ENCODE results near the gene DOCK6. TPM values are rescaled to one million over a fixed set of nuclear protein-coding genes. Genes with fewer than 3 reads are reported as not detected.

Gene DOCK6
- total and polyA plus RNA-seq, 9 donors: 12.8 to 60.0 (median 31.4) TPM

DNA sequence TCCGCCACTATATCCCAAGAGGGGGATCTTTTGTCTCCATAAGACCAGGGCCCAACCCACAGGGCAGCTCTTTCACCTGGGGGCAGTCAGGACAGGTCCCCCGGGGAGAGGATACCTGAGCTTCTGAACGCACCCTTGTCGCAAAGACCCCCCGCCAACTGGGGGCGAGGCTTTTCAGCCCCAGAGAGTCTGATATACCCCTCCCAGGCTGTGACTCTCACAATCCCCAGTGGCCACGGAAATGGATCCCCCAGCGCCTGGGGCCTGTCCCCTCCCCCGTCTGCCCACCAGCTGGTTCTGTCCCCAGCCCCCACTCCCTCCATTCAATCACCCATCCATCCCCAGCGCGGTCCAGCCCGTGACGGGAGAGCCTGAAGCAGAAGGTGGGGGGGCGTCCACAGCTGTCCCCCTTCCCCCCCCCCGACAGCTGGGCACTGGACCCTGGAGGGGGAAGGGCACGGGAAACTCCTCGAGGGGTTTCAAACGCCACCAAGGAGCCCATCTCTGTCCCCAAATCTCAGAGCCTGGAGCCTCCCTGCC is 823 bp downstream of the DOCK6 start:
- H3K27ac ChIP-seq: peak overlapping the region; percentile 41 to 68

DNA sequence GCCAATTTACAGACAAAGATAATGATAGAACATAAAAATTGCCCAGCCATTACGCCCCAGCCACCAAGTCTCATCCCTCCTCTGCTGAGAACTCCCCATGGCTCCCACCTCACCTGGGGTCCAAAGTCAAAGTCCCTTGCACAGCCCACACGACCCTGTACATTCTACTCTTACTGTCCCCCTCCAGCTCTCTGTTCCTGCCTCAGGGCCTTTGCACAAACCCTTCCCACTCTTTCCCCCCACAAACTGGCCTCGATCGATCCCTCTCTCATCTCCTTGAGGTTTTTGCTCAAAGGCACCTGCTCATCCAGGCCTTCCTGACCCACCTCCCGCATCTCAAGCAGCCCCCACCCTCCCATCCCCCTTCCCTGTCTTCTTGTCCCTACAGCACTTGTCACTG is 1.3 kb downstream of the DOCK6 start:
- TF ChIP-seq CTCF (IDR thresholded peaks at IDR 0.05) (no peak), POLR2A (IDR thresholded peaks at IDR 0.05) (no peak), EP300 (IDR thresholded peaks at IDR 0.05) (no peak)
- H3K4me1 ChIP-seq (ENCODE audit: insufficient read depth): peaks cover 3% of the 10 kb centered on the region
- H3K27me3 ChIP-seq: no peaks in the 10 kb centered on the region
- no peak for DNase-seq
- peak overlapping the region in 1 of 2 donors; percentile 41 for H3K27ac ChIP-seq
- no peak overlapping the region for H3K4me3 ChIP-seq
- H3K9me3 ChIP-seq: no peaks in the 10 kb centered on the region
- 84 to 87% (median 84%) methylated on average over 5 of the region's 5 CpGs for WGBS, 3 donors
- intact Hi-C loops (cut with DNase I): no loop called here
- no peaks in the 10 kb centered on the region for H3K36me3 ChIP-seq

More for the DNA sequence above, 823 bp downstream of the DOCK6 start:
- no peak for TF ChIP-seq POLR2A (IDR thresholded peaks at IDR 0.05)
- no peak for TF ChIP-seq CTCF (IDR thresholded peaks at IDR 0.05)
- no peak for TF ChIP-seq EP300 (IDR thresholded peaks at IDR 0.05)
- Histone ChIP-seq H3K27me3 (no peaks in the 10 kb centered on the region), H3K4me3 (peak overlapping the region; percentile 91), H3K4me1 (ENCODE audit: insufficient read depth) (no peaks in the 10 kb centered on the region), H3K9me3 (no peaks in the 10 kb centered on the region), H3K36me3 (no peaks in the 10 kb centered on the region)
- peak in 4 of 5 donors; percentile 52 to 64 (median 56) for DNase-seq
- 19 to 23% (median 21%) methylated on average over 16 to 18 of the region's 18 CpGs for WGBS, 3 donors
- intact Hi-C loops (cut with DNase I): no loop called here

DNA sequence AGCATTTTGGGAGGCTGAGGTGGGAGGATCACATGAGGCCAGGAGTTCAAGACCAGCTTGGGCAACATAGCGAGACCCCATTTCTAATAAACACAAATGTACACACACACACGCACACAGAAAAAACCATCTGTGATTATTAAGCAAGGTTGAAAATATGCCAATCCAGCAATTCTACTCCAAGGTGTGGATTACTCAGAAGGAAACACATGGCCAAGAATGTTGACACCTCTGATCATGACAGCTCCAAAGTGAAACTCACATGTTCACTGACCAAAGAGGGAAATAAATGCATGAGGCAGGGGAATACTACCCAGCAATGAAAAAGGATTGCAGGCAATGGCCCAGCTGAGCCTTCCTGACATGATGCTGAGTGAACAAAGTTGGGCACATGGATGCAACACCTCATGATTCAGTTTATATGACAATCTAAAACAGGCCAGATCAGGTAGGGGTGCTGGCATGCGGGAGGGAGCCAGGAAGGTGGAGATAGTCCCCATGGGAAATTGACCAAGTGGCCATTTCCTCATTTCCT is 4.4 kb downstream of the DOCK6 start:
- 86 to 88% (median 87%) methylated on average over 3 of the region's 3 CpGs for WGBS, 3 donors
- intact Hi-C loops (cut with DNase I): no loop called here
- peaks cover 3% of the 10 kb centered on the region for H3K4me1 ChIP-seq (ENCODE audit: insufficient read depth)
- no peaks in the 10 kb centered on the region for H3K36me3 ChIP-seq
- no peak for TF ChIP-seq CTCF (IDR thresholded peaks at IDR 0.05)
- TF ChIP-seq EP300 (IDR thresholded peaks at IDR 0.05): no peak
- no peak for TF ChIP-seq POLR2A (IDR thresholded peaks at IDR 0.05)
- no peaks in the 10 kb centered on the region for H3K27me3 ChIP-seq
- no peak overlapping the region for H3K27ac ChIP-seq
- DNase-seq: no peak
- H3K9me3 ChIP-seq: no peaks in the 10 kb centered on the region
- no peak overlapping the region for H3K4me3 ChIP-seq

DNA sequence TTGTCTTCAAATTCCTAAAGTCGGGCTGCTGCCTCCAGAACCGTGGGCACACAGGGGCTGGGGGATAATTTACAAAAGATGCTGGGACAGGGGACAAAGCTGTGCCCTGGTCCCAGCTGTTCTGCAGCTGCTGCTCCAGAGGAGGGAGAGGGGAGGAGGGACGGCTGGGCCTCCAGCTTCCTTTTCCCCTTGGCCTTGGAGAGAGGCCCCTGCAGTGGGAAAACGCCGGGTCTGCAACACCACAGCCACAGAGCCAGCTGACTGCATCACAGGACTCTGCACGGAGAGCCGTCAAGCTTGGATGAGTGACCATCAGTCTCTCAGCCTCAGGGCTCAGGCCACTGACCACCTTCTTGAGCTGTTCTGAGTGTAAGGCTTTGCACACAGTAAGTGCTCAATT is 6.1 kb downstream of the DOCK6 start:
- peak; percentile 70 to 83 (median 75) for DNase-seq

More for the DNA sequence above, 6.1 kb downstream of the DOCK6 start:
- no peaks in the 10 kb centered on the region for H3K36me3 ChIP-seq
- H3K27ac ChIP-seq: peak overlapping the region in 1 of 2 donors; percentile 53
- no peaks in the 10 kb centered on the region for H3K9me3 ChIP-seq
- 2 to 10% (median 7%) methylated on average over 7 of the region's 7 CpGs for WGBS, 3 donors
- no peaks in the 10 kb centered on the region for H3K27me3 ChIP-seq
- H3K4me1 ChIP-seq (ENCODE audit: insufficient read depth): peaks cover 3% of the 10 kb centered on the region
- intact Hi-C loops (cut with DNase I): no loop called here
- no peak overlapping the region for H3K4me3 ChIP-seq
- TF ChIP-seq EP300 (IDR thresholded peaks at IDR 0.05) (no peak), CTCF (IDR thresholded peaks at IDR 0.05) (no peak), POLR2A (IDR thresholded peaks at IDR 0.05) (no peak)

Data from ovary (tissue), 9 donors.